ENCODE measurements around the gene CCPG1.

DNA sequence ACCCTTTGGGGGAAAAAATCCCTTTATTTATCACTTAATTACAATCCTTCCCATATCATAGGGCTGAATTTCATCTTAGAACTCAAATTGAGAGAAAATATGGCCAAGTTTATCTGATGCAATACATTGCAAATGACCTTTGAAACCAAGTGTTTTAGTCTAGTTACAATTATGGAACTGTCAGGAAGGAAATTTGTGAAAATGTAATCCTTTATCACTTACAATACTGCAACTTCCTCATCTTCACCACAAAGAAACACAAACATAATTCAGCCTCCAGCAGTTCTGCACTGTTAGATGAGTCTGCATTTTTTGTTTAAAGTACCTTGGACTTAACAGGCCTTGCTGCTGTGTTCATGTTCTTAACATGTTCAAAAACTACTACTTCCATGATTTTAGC is 4.6 kb downstream of the CCPG1 start:
- TF ChIP-seq, protein P1, sequence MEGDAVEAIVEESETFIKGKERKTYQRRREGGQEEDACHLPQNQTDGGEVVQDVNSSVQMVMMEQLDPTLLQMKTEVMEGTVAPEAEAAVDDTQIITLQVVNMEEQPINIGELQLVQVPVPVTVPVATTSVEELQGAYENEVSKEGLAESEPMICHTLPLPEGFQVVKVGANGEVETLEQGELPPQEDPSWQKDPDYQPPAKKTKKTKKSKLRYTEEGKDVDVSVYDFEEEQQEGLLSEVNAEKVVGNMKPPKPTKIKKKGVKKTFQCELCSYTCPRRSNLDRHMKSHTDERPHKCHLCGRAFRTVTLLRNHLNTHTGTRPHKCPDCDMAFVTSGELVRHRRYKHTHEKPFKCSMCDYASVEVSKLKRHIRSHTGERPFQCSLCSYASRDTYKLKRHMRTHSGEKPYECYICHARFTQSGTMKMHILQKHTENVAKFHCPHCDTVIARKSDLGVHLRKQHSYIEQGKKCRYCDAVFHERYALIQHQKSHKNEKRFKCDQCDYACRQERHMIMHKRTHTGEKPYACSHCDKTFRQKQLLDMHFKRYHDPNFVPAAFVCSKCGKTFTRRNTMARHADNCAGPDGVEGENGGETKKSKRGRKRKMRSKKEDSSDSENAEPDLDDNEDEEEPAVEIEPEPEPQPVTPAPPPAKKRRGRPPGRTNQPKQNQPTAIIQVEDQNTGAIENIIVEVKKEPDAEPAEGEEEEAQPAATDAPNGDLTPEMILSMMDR (IDR thresholded peaks at IDR 0.05), result no peak
- TF ChIP-seq EP300 (IDR thresholded peaks at IDR 0.05), result no peak
- no peak for TF ChIP-seq POLR2A (IDR thresholded peaks at IDR 0.05)

Measured in upper lobe of left lung (tissue), 4 donors.